ENCODE data around the gene STAMBPL1.

Gene STAMBPL1

DNA sequence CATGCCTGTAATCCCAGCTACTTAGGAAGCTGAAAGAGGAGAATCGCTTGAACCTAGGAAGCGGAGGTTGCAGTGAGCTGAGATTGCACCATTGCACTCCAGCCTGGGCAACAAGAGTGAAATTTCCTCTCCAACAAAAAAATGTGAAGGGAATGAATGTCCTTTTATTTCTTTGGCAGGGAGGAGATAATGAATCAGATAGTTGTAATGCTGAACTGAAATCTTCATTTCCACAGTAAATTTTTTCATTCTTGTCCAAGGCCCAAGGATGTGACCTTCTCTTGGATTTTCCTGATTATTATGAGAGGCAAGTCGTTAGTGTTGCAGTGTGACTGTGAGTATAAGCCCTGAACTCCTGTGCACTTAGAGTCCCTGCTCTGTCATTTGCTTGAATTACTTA is 13.6 kb downstream of the STAMBPL1 start:
- DNase-seq (ENCODE audit: low spot score) = no peak

DNA sequence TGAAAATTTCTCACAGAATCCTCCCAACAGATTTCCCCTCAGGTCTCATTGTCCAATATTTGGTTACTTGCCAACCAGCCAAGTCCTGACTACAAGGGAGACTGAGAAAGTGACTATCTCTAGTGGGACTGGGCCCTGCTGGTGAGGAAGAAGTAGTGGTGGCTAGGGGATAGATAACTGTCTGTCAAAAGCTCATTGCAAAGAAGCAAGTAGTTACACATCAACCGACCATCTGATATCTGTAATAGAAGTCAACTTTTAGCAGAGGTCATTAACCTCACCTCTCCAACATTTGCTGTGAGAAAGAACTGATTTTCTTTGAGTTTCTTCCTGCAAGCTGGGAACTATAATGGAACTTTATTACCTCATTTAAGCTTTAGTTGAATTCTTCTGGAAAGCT is 15.2 kb downstream of the STAMBPL1 start:
- no peak for DNase-seq (ENCODE audit: low spot score)

DNA sequence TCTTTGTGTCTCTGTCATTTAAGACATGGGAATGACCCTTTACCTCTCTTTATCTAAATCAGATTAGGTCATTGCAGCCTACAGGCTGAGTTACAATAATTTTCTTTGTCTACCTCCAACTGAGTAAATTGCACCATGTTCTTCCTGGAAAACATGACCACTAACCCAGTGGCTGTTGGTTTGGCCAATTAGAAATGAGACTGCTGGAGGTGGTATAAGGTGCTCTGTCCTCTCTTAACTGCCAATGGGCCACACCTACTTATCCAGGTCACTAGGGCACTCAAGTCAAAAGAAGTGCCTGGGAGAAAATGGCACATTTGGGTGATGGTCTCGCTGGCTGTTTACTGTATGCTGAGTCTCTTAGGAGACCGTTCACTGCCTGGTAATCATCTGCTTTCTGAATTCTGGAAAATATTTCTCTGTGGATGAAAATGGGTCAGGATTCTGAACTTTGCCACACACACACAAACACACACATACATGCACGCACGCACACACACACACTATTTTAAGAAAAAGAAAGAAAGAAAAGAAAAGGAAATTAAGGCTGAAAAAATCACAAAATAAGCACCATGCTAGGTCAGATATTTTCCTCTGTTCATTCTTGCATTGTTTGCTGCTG is 16.4 kb downstream of the STAMBPL1 start:
- DNase-seq (ENCODE audit: low spot score) = no peak

DNA sequence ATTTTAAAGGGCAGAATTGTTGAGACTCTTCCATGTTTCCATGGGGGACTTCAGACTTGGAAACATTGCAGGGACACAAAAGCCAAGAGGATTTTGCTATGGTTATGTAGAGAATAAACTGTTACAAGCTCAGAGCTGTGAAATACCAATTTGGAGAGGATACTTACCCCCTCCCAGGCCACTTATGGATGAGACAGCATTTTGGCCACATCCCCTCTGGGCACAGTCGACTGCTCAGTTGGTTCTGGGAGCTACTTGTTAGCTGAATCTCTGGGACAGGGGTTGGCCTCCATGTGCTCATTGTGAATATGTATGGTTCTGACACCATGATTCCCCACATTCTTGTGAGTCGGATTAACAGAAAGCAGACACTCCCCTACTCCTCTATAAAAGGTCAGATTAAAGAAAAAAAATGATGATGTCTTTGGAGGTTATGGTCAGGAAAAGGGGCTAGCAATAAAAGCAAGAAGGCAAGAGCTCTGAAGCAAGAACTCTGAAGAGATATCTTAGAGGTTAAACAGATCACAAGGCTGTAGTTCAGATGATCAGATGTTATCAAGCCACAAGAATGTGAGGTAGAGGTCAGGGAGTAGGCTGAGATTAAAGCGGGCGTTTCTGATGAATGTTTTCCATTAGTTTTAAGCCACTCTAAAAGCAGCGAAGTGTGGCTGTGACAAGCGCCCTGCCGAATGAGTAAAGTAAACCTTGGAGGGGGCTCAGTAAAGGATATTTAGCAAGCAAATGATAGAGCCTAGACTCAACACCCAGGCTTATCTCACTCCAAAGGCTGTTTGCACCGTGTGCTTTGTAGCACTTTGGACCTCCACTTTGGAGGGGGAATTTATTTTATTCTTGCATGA is 17.2 kb downstream of the STAMBPL1 start:
- DNase-seq (ENCODE audit: low spot score) = no peak

DNA sequence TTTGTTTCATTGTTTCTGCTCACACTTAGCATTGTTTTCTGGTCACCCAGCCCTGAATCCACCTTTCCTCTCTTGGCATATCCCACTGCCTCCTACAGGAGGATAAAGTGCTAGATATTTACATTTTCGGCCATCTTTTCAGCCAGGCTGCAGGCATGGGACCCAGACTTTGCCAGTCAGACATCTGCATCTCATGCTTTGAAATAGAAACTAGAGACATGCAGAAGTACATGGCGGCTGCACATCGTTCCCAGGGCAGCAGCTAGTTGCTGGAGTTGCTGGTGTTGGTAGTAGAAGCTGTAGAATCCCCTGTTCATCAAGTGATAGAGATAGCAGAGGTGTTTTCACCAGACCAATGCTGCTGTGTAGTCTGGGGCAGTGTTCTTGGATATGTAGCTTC is 18.7 kb downstream of the STAMBPL1 start:
- DNase-seq (ENCODE audit: low spot score) = no peak

DNA sequence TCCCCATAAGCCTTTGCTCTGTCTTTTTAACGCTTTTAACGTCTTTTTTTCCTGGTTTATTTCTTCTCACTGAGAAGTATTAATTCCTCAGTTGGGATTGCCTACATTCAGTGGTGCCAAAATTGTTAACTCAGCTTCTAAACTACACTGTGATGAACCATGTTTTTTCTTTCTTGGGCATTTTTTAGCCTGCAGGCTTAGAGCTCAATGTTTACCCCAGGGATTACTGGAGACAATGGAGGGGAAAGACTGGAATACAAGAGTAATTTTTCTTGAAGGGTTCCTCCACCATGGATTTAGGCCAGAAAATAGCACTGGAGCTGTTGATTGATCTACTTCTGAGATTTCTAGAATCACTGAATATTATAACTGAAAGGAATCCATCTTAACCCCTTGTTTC is 19.8 kb downstream of the STAMBPL1 start:
- DNase-seq (ENCODE audit: low spot score) = no peak

DNA sequence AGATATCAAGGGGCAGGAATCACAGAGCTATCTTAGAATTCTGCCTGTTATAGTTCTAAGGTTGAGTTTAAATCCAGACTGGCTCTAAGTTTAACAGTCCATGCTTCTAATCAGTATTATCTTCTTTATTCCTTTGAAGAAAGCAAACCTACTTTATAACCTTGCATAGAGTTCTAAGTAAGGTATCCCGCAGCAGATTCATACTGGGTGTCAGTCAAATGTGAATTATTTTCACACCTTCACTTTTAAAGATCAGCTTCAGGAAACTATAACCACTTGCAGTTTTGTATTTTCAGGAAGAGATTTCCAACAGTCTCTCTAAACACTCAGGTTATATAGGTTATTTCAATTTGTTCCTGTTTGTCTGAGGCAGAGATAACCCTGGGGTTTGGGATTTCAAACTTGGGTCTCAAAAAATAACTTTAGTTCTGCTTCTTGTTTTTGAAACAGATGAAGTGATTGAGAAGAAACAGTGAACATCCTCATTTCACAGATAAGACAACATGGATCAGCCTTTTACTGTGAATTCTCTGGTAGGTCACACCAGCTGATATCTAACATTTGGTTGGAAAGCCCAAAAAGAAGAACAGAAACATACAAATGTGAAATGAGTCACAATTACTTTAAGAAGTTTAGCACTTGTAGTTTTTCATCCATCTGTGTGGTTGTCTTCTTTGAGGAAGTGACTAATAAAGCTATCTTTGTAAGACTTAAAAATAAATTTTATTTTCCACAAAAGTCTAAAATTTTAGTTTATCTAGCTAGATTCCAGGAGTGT is 21.4 kb downstream of the STAMBPL1 start:
- no peak for DNase-seq (ENCODE audit: low spot score)

DNA sequence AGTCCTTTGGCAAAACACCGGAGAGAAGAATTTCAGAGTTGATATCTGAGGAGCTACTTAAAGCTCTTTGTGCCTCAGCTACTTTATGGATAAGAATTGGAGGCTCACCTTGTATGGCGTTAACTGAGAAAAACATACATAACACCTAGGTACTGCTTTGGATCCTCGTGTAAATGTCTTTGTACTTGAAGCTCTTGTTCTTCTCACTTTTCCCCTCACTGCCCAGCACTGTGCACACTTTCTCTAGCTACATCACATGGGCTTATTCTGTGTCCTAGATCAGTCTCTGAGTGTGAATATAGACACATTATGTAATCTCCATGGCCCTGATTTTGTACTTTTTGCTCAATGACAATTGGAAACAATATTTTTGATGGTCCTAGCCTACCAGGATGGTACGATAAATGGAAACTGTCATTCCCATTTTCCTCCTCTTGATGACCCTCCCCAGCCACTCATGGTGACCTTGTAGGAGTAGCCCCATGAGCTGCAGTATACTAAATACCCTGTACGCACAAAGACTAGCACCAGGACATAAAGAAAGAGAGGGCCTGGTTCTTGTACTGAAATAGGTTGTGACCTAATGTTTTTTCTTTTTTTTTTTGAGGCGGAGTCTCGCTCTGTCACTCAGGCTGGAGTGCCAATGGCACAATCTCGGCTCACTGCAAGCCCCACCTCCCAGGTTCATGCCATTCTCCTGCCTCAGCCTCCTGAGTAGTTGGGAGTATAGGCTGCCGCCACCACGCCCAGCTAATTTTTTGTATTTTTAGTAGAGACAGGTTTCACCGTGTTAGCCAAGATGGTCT is 22.1 kb downstream of the STAMBPL1 start:
- no peak for DNase-seq (ENCODE audit: low spot score)

DNA sequence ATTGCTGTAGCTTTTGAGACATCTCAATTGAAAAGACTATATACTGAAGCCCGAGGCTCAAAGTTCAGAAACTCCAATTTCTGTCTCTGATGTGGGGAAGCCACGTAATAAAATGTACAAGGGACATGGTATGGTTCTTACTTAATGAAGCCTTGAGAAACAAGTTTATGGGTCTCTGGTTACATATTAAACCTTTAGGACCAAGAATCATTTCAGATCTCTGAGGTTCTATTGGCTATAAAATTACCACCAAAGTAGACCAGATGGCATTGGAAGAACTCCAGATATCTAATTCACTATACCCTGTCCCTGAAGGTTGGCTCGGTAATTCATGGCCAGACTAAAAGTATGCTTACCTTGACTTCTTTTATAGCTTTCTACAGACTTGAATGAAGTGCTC is 23.7 kb downstream of the STAMBPL1 start:
- DNase-seq (ENCODE audit: low spot score) = no peak

DNA sequence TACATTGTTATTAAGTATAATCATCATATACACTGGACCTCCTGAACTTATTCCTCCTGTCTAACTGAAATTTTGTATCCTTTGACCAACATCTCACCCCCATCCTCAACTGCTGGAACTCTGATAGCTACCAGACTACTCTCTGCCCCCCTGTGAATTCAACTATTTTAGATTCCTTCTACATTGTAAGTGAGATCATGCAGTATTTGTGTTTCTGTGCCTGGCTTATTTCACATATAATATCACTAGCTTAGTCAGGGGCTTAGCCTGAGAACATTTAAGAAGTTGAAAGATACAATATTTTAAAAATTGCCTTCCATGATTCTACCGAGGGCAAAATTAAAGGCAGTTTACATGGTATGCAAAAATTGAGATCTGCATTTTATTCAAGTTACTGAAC is 26.9 kb downstream of the STAMBPL1 start:
- DNase-seq (ENCODE audit: low spot score) = no peak

DNA sequence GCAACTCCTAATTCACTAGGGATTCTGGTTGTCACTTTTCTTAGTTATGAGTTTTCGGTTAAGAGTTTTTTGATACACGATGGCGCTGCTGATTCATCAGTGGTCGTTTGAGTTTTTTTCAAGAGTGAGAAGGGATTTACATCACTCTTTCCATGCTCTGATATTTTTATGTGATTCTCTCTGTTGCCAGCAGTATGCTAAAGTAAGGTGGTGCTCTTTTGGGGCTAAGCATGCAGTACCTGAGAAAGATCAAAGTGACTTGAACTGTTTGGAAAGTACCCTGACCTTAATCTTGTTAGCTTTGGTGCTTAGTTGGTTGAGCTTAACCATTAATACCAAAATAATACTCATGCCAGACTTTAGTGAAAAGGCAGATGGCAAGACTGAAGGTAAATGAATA is 28.1 kb downstream of the STAMBPL1 start:
- DNase-seq (ENCODE audit: low spot score) = no peak

DNA sequence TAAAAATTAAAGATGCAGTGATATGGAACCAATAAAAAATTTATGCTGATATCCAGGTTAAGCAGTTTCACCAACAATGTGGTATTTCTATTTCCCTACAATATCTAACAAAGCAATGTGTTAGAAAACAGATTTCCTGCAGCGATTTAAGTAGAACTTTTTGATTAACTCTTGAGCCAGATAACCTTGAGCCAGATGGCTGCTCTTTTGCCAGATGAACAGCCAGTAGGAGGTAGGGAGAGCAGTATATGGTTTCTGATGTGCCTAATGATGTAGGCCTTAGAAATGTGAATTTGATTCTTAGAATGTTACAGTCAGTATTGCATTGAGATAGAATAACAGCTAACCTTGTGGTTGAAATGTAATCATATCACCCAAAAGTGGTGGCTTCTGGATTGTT is 31.1 kb downstream of the STAMBPL1 start:
- no peak for DNase-seq (ENCODE audit: low spot score)

DNA sequence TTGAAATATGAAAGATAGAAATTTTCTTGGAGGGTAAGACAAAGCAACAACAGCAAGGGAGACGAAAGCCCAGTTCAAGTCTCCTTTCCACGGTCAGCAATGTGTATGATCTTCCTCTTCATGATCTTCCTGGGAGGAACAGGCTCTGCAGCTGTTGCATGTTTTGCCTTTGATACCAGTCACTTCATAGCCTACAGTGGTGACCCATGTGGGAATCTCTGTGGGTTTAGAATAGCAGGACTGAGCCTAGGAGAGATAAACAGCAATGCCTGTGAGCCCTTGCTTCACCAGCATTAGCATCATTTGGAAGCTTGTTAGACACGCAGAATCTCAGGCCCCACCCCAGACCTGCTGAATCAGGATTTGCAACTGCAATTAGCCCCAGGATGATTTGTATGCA is 31.8 kb downstream of the STAMBPL1 start:
- no peak for DNase-seq (ENCODE audit: low spot score)

DNA sequence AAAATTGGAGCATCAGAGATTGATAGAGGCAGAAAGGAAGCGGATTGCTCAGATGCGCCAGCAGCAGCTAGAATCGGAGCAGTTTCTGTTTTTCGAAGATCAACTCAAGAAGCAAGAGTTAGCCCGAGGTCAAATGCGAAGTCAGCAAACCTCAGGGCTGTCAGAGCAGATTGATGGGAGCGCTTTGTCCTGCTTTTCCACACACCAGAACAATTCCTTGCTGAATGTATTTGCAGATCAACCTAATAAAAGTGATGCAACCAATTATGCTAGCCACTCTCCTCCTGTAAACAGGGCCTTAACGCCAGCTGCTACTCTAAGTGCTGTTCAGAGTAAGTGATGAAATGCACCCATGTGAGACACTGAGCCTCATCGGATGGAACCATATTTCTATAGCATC is 33.1 kb downstream of the STAMBPL1 start:
- DNase-seq (ENCODE audit: low spot score) = no peak

DNA sequence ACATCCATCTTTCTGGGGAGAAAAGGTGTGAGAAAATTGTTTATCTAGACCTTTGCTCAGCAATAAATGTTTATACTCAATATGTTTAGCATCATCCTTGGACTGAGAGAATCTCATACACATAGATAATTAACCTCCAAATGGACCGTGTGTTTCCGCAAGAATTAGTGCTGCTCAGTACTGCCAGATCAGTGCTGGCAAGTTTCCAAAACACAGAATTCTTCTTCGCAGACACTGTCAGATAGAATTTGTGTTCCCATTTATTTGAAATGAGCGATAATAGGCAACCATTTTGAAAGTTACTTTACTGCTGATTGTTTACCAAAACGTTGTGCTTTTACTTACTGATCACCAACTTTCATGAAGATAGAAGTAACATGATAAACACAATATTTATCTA is 33.7 kb downstream of the STAMBPL1 start:
- DNase-seq (ENCODE audit: low spot score) = no peak

DNA sequence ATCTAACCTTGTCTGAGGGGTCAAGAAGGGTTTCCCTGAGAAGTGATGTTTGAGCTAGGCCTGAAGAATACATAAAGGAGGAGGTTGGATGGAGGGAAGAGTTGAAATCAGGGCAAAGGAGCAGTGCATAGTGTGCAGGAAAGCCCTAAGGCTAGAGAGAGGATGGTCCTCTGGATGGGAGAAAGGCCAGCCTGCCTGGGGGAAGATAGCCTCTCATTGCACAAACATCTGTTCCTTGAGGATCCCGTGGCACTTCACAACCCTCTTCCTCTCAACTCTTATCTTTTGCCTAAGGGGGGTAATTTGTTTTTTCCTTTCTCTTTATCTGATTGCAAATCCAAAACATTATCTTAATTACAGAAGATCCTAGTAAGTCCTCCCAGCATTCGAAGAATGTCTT is 35.7 kb downstream of the STAMBPL1 start:
- DNase-seq (ENCODE audit: low spot score) = no peak

DNA sequence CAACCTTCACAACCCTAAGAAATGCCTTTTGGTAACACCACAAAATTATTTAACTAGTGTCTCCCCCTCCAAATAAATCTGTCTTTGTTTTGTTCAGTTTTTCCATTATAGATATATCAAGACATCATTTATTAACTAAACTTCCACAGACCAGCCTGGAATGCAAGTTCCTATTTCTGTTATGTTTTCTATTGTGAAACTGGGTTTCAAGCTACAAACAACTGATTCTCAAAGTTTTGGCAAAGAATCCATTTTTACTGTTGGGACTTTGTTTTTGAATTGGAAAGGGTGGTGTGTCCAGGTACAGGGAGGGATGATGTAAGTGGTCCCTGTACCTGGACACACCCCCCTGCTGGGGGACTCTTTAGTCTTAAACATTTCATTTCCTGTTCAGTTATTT is 36.2 kb downstream of the STAMBPL1 start:
- no peak for DNase-seq (ENCODE audit: low spot score)

DNA sequence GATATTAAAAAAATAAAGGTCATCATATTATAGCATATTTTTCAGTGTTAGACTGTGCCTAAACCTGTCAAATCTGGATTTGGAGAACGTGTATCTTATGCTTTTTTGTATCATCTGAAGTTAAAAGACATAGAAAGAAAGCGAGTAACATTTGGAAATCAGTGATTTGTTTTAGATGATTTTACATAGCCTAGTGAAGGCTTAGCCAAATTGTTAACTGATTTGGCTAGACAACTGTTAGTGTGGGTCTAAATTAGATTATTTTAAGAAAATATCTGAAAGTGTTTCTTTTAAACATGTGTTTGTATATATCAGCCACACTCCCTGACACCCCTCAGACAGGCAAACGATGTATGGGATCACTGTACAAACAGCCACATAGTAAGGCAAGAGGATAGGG is 36.9 kb downstream of the STAMBPL1 start:
- no peak for DNase-seq (ENCODE audit: low spot score)

DNA sequence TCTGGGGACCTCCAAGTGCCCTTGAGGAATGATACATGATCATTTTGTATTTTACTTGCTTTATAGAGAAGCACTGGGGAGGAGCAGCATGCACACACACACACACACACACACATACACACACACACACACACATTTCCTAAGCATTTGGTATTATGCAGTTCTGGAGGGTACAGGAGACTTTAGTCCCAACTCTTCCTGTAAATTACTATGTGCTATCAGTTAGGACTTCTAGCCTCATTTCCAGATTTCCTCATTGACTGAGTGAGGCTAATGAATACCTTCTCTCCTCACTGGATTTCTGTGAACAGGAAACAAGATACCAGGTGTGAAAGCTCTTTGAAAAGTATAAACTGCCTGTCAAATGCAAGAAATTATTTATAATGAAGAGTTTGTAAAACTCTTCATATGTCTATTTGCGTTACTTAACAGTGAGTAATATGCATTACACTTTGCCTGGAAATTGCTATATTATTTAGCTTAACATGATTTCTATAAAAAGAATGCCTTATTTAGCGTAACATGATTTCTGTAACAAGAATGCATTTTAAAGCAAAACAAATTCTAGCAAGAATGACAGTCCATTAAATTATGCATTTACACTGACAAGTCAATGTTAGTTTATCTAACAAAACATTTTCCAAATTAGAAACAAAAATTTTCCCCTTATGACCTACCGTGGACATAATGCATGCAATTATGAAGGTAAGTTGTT is 38.3 kb downstream of the STAMBPL1 start:
- DNase-seq (ENCODE audit: low spot score) = no peak

DNA sequence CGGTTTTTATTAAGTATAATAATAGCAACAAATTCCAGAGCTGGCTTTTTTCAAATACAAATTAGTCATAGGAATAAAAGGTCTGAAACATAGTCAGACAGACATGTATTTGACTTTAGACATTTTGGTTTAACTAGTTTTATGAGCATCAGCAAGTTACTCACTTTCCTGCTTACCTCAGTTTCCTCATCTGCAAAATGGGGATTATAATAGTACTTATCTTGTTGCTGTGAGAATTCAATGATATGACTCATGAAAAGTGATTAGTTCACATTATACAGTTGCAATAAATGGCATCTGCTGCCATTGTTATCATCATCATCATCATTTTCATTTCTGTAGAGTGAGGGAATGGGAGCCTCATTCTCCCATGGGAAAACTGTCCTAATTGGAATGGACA is 39.0 kb downstream of the STAMBPL1 start:
- no peak for DNase-seq (ENCODE audit: low spot score)

DNA sequence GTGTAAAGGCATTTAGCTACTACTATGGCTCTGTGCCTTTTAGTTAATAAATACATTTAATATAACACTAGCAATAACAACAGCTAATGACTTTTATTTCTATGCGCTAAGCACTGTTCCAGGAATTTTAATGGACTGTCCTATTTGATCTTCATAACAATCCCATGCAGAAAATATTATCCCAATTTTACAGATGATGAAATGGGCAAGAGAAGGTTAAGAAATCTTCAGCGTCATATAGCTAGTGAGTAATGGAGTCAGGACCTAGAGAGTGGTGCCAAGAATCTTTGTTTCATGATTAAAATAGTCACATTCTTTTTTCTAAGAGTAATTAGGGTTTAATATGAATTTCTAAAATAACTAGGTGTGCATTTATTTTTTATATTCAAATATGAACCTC is 40.2 kb downstream of the STAMBPL1 start:
- DNase-seq (ENCODE audit: low spot score) = no peak

Data from AG08396 (cell line).